SK-N-SH treated with all-trans-retinoic acid at 6 μM for 48 hours (cell line): ENCODE results near the gene CCDC146.
"Not testable (repeated sequence)": the region's sequence is repeated elsewhere in the genome, so short reads cannot be mapped to it uniquely, and the experiment has no call there.

Experiments used
- CREB5 ChIP-seq: fragments of 250-450 bp; sonication (Bioruptor Pico); IDR thresholded peaks from 2 replicates; pipeline ENCODE4 v1.5.1; 2020; ENCODE audit warnings: low read depth, mild to moderate bottlenecking, moderate library complexity
- POU6F1 ChIP-seq: fragments of 250-450 bp; sonication (Bioruptor Pico); IDR thresholded peaks from 2 replicates; pipeline ENCODE4 v1.8.0; 2021; ENCODE audit warnings: low read depth, mild to moderate bottlenecking, moderate library complexity, borderline replicate concordance
- RARB ChIP-seq: fragments of 250-450 bp; sonication (Bioruptor Pico); IDR thresholded peaks from 2 replicates; pipeline ENCODE4 v1.8.0; 2021; ENCODE audit warnings: mild to moderate bottlenecking, moderate library complexity
- TOX ChIP-seq: fragments of 250-450 bp; sonication (Bioruptor Pico); IDR thresholded peaks from 2 replicates; pipeline ENCODE4 v1.8.0; 2021; ENCODE audit warnings: mild to moderate bottlenecking, moderate library complexity, borderline replicate concordance

- not testable (repeated sequence) for TF ChIP-seq TOX; CREB5 (CRISPR knock-in tag); POU6F1 (CRISPR knock-in tag); RARB (CRISPR knock-in tag)
Observed at GRCh38 chr7:77152232-77152631, 29.8 kb downstream of the CCDC146 start.
